ENCODE results near the gene ADGRE1. TPM values are rescaled to one million over a fixed set of nuclear protein-coding genes. Genes with fewer than 3 reads are reported as not detected.

Gene ADGRE1
- polyA plus RNA-seq, 1 of the 3 experiments (the other 2 are of a cell fraction) = 8.9 TPM

DNA sequence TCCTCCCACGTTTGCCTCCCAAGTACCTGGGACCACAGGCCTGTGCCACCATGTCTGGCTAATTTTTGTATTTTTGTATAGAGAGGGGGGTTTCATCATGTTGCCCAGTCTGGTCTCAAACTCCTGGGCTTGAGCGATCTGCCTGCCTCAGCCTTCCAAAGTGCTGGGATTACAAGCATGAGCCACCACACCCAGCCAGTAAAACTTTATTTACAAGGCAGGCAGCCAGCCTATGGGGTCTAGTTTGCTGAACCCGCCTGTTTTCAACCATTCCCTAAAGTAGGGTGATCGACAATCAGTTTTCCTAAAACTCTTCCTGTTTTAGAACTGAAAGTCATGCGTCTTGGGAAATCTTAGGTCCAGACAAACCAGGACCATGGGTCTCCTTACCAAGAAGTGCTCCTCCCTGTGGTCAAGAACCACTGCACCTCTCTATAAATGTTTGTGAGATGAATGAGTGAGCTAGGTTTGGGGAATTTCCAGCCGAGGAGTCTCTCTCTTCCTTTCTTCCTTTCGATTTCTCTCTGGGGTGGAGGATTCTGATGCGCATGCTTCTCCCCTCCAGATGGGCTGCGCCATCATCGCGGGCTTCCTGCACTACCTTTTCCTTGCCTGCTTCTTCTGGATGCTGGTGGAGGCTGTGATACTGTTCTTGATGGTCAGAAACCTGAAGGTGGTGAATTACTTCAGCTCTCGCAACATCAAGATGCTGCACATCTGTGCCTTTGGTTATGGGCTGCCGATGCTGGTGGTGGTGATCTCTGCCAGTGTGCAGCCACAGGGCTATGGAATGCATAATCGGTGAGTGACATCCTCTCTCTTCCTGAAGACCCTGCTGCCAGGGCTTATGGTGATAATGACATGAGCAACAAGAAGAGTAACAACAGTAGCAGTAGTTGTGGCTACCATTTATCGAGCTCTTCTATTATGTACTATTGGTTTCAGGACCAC, 38.7 kb downstream of the ADGRE1 start (continued):
- TF ChIP-seq, protein P1, sequence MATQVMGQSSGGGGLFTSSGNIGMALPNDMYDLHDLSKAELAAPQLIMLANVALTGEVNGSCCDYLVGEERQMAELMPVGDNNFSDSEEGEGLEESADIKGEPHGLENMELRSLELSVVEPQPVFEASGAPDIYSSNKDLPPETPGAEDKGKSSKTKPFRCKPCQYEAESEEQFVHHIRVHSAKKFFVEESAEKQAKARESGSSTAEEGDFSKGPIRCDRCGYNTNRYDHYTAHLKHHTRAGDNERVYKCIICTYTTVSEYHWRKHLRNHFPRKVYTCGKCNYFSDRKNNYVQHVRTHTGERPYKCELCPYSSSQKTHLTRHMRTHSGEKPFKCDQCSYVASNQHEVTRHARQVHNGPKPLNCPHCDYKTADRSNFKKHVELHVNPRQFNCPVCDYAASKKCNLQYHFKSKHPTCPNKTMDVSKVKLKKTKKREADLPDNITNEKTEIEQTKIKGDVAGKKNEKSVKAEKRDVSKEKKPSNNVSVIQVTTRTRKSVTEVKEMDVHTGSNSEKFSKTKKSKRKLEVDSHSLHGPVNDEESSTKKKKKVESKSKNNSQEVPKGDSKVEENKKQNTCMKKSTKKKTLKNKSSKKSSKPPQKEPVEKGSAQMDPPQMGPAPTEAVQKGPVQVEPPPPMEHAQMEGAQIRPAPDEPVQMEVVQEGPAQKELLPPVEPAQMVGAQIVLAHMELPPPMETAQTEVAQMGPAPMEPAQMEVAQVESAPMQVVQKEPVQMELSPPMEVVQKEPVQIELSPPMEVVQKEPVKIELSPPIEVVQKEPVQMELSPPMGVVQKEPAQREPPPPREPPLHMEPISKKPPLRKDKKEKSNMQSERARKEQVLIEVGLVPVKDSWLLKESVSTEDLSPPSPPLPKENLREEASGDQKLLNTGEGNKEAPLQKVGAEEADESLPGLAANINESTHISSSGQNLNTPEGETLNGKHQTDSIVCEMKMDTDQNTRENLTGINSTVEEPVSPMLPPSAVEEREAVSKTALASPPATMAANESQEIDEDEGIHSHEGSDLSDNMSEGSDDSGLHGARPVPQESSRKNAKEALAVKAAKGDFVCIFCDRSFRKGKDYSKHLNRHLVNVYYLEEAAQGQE (IDR thresholded peaks at IDR 0.05; ENCODE audit: low read depth, low read length) = no peak
- TF ChIP-seq EP300 (IDR thresholded peaks at IDR 0.05; ENCODE audit: borderline replicate concordance in 1 of 2, low read depth in 1 of 2, low read length in 1 of 2) (no peak), PBX3 (IDR thresholded peaks at IDR 0.05) (no peak), POLR2AphosphoS5 (IDR thresholded peaks at IDR 0.05; ENCODE audit: low read depth, low read length) (peak; percentile 44; the same call in 1 of the 2 replicates), TAF1 (IDR thresholded peaks at IDR 0.05; ENCODE audit: borderline replicate concordance, low read depth, low read length) (no peak), JUND (IDR thresholded peaks at IDR 0.05) (no peak), YY1 (IDR thresholded peaks at IDR 0.05; ENCODE audit: low read depth) (peak; percentile 67; the same call in 1 of the 2 replicates), NRF1 (IDR thresholded peaks at IDR 0.05; ENCODE audit: low read depth, low read length) (peak; percentile 53; the same call in 1 of the 2 replicates), RXRA (IDR thresholded peaks at IDR 0.05; ENCODE audit: borderline replicate concordance, low read depth) (no peak)

DNA sequence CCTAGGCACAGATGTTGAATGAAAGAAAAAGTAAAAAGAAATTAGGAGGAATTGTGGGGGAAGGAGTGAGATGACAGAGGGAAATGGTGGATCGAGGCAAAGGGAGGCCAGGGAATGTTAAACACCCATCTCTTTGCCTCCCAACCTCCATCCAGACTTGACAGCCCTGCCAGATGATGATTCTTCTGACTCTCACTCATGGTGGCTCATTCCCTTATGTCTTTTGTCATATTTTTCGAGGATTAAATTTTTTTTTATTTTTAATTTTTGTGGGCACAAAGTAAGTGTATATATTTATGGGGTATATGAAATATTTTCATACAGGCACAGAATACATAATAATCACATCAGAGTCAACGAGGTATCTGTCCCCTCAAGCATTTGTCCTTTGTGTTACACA, 42.8 kb downstream of the ADGRE1 start:
- 5% methylated on average over 3 of the region's 3 CpGs for WGBS (ENCODE audit: low lambda C conversion rate)
- CTCF ChIA-PET = interaction anchor here (2.6 kb wide), 1 partner anchor 13 kb away, joined by 6 read pairs; no protein-coding TSS in a partner anchor
- H3K9me3 ChIP-seq = no peaks in the 10 kb centered on the region

More for the DNA sequence above, 42.8 kb downstream of the ADGRE1 start:
- POLR2A ChIA-PET = no interaction called here
- TF ChIP-seq FOXJ3 (CRISPR knock-in tag; IDR thresholded peaks at IDR 0.05) (no peak), RAD21 (IDR thresholded peaks at IDR 0.05; ENCODE audit: low read length) (no peak), TCF12 (IDR thresholded peaks at IDR 0.05) (no peak), SIN3A (IDR thresholded peaks at IDR 0.05; ENCODE audit: borderline replicate concordance, low read depth, low read length) (no peak), GATA2 (CRISPR knock-in tag; IDR thresholded peaks at IDR 0.05) (no peak), NRF1 (IDR thresholded peaks at IDR 0.05; ENCODE audit: low read depth, low read length) (no peak), MXI1 (IDR thresholded peaks at IDR 0.05; ENCODE audit: low read depth, low read length) (no peak), RFX5 (IDR thresholded peaks at IDR 0.05; ENCODE audit: low read length) (no peak), JUND (IDR thresholded peaks at IDR 0.05) (no peak), PBX3 (IDR thresholded peaks at IDR 0.05) (no peak), YY1 (IDR thresholded peaks at IDR 0.05; ENCODE audit: low read depth) (no peak)
- TF ChIP-seq, protein P1 (IDR thresholded peaks at IDR 0.05; ENCODE audit: low read depth, low read length) = no peak
- TF ChIP-seq, protein P2, sequence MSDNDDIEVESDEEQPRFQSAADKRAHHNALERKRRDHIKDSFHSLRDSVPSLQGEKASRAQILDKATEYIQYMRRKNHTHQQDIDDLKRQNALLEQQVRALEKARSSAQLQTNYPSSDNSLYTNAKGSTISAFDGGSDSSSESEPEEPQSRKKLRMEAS (IDR thresholded peaks at IDR 0.05; ENCODE audit: low read depth) = no peak
- Histone ChIP-seq H3K9ac (no peak overlapping the region), H3K36me3 (replicated peaks in 1 of 2; ENCODE audit: control insufficient read depth in 1 of 2, insufficient read depth in 2 of 2, low read length in 1 of 2) (no peaks in the 10 kb centered on the region), H3K9me2 (no peaks in the 10 kb centered on the region), H3K27ac (ENCODE audit: low read depth in 2 of 2, low read length in 1 of 2) (no peak overlapping the region), H3K4me3 (ENCODE audit: low read depth in 2 of 2, low read length in 1 of 2) (no peak overlapping the region), H3K4me1 (ENCODE audit: control insufficient read depth in 1 of 2, insufficient read depth in 2 of 2, low read depth in 1 of 2, low read length in 1 of 2) (no peaks in the 10 kb centered on the region), H3K27me3 (ENCODE audit: insufficient read depth) (no peaks in the 10 kb centered on the region), H3K4me2 (no peak overlapping the region), H2AFZ (ENCODE audit: low read depth) (no peak overlapping the region), H3K79me2 (ENCODE audit: insufficient read depth) (no peaks in the 10 kb centered on the region), H3F3A (replicated peaks; ENCODE audit: insufficient read depth) (no peaks in the 10 kb centered on the region), H4K20me1 (ENCODE audit: insufficient read depth) (no peaks in the 10 kb centered on the region)
- no peak for DNase-seq

Data from SK-N-SH (cell line).